Measurements from ENCODE around the gene TMEM130.

TMEM130 gene

DNA sequence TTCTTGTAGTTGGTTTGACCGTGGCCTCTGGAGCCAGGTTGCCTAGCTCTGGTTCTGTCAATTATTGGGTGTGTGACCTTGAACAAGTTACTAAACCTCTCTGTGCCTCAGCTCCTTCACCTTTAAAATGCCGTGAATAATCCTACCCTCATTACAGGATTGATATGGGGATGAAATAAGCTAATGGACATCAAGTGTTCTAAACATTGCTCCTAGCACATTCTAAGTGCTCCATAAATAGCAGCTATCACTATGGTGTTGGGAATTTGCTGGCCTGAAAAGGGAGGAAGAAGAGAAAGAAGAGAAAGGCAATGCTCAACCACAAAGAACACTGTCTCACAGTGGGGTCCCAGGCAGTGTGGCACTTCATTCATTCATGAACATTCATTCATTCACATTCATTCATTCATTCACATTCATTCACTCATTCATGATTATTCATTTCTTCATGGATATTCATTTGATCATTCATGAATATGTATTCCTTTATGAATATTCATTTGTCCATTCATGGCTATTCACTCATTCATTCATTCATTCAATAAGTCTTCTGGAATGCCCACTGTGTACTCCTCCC is 38.8 kb downstream of the TMEM130 start:
- in situ Hi-C loops (cut with MboI; ENCODE audit: low pct_unique_long_range_greater_than_20kb, low sequenced_read_pairs, unreplicated experiment), result loop anchor here (25.0 kb wide), 1 partner anchor 94 kb away; no protein-coding TSS in a partner anchor
- DNase-seq (ENCODE audit: low spot score), result no peak
- TF ChIP-seq CTCF (IDR thresholded peaks at IDR 0.05; ENCODE audit: extremely low read depth, insufficient read depth, missing control alignments), result no peak

DNA sequence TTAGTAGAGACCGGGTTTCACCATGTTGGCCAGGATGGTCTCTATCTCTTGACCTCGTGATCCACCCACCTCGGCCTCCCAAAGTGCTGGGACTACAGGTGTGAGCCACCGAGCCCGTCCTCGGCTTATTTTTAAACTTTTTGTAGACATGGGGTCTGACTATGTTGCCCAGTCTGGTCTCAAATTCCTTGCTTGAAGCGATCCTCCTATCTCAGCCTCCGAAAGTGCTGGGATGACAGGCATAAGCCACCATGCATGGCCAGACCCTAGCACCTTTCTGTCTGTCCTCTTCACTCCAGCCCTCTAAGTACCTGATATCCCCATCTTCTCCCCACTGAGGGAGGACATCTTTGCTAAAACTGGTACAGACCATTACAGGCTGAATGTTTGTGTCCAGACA is 41.4 kb downstream of the TMEM130 start:
- DNase-seq (ENCODE audit: low spot score), result no peak
- in situ Hi-C loops (cut with MboI; ENCODE audit: low pct_unique_long_range_greater_than_20kb, low sequenced_read_pairs, unreplicated experiment), result loop anchor here (25.0 kb wide), 1 partner anchor 91 kb away; no protein-coding TSS in a partner anchor
- TF ChIP-seq CTCF (IDR thresholded peaks at IDR 0.05; ENCODE audit: extremely low read depth, insufficient read depth, missing control alignments), result no peak

GRCh38 chr7:98827258-98827657 is 42.6 kb downstream of the TMEM130 start:
- no peak for TF ChIP-seq CTCF (IDR thresholded peaks at IDR 0.05; ENCODE audit: extremely low read depth, insufficient read depth, missing control alignments)
- no peak for DNase-seq (ENCODE audit: low spot score)
- in situ Hi-C loops (cut with MboI; ENCODE audit: low pct_unique_long_range_greater_than_20kb, low sequenced_read_pairs, unreplicated experiment), result loop anchor here (25.0 kb wide), 1 partner anchor 90 kb away; no protein-coding TSS in a partner anchor

DNA sequence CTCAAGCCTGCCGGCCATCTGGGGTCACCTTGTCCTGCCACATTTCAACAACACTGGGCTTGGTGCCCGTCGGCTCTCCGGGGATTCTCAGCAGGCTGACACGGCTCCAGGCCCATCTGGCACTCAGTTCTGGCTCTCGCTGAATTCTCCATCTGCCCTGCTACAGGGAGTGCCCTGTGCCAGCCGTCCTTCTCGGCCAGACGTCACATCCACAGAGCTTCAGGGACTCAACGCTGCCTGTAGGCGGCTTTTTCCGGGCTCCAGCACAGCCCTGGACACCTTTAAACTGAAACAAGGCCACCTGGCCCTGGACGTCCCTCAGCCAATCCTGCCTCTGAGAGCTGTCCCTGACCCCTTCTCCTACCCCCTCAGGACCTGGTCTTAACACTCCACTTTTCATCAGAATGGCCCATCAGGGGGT is 43.0 kb downstream of the TMEM130 start:
- no peak for DNase-seq (ENCODE audit: low spot score)
- in situ Hi-C loops (cut with MboI; ENCODE audit: low pct_unique_long_range_greater_than_20kb, low sequenced_read_pairs, unreplicated experiment), result loop anchor here (25.0 kb wide), 1 partner anchor 90 kb away; no protein-coding TSS in a partner anchor
- no peak for TF ChIP-seq CTCF (IDR thresholded peaks at IDR 0.05; ENCODE audit: extremely low read depth, insufficient read depth, missing control alignments)

GRCh38 chr7:98826387-98826786 is 43.4 kb downstream of the TMEM130 start:
- no peak for DNase-seq (ENCODE audit: low spot score)
- no peak for TF ChIP-seq CTCF (IDR thresholded peaks at IDR 0.05; ENCODE audit: extremely low read depth, insufficient read depth, missing control alignments)
- in situ Hi-C loops (cut with MboI; ENCODE audit: low pct_unique_long_range_greater_than_20kb, low sequenced_read_pairs, unreplicated experiment), result loop anchor here (25.0 kb wide), 1 partner anchor 89 kb away; no protein-coding TSS in a partner anchor

GRCh38 chr7:98823226-98823625 is 46.6 kb downstream of the TMEM130 start:
- in situ Hi-C loops (cut with MboI; ENCODE audit: low pct_unique_long_range_greater_than_20kb, low sequenced_read_pairs, unreplicated experiment), result no loop called here
- no peak for TF ChIP-seq CTCF (IDR thresholded peaks at IDR 0.05; ENCODE audit: extremely low read depth, insufficient read depth, missing control alignments)
- DNase-seq (ENCODE audit: low spot score), result no peak

All from GM13977 (cell line).